ENCODE measurements around the gene LCTL. TPM values are rescaled to one million over a fixed set of nuclear protein-coding genes. Genes with fewer than 3 reads are reported as not detected.
A peak's percentile ranks its signal among the peaks of the same experiment; 100 is the strongest.

Gene LCTL
- total RNA-seq, 1 donor from 2014 or later, result not detected

- Histone ChIP-seq H3K27ac (replicated peaks) (no peak overlapping the region), H3K27me3 (ENCODE audit: low read depth) (no peaks in the 10 kb centered on the region), H3K9me3 (replicated peaks) (no peaks in the 10 kb centered on the region), H3K36me3 (no peaks in the 10 kb centered on the region), H3K4me1 (no peaks in the 10 kb centered on the region), H3K4me3 (no peak overlapping the region)
- no peak for DNase-seq
- intact Hi-C loops (cut with micrococcal nuclease), result no loop called here
- no peak for TF ChIP-seq CTCF (IDR thresholded peaks at IDR 0.05; ENCODE audit: borderline replicate concordance)
Observed at GRCh38 chr15:66594836-66595235, 29.0 kb upstream of the LCTL start.

- H3K36me3 ChIP-seq, result no peaks in the 10 kb centered on the region
- intact Hi-C loops (cut with micrococcal nuclease), result no loop called here
Observed at GRCh38 chr15:66594344-66594743, 28.5 kb upstream of the LCTL start.

GRCh38 chr15:66593219-66593780, 27.5 kb upstream of the LCTL start:
- H3K36me3 ChIP-seq, result no peaks in the 10 kb centered on the region
- no peak for DNase-seq
- no peaks in the 10 kb centered on the region for H3K4me1 ChIP-seq
- intact Hi-C loops (cut with micrococcal nuclease), result no loop called here
- H3K27me3 ChIP-seq (ENCODE audit: low read depth), result no peaks in the 10 kb centered on the region
- no peak for TF ChIP-seq CTCF (IDR thresholded peaks at IDR 0.05; ENCODE audit: borderline replicate concordance)
- H3K4me3 ChIP-seq, result no peak overlapping the region
- H3K9me3 ChIP-seq (replicated peaks), result no peaks in the 10 kb centered on the region
- no peak overlapping the region for H3K27ac ChIP-seq (replicated peaks)

More at GRCh38 chr15:66594344-66594743, 28.5 kb upstream of the LCTL start:
- Histone ChIP-seq H3K4me3 (no peak overlapping the region), H3K27ac (replicated peaks) (no peak overlapping the region), H3K4me1 (no peaks in the 10 kb centered on the region), H3K27me3 (ENCODE audit: low read depth) (no peaks in the 10 kb centered on the region), H3K9me3 (replicated peaks) (no peaks in the 10 kb centered on the region)
- TF ChIP-seq CTCF (IDR thresholded peaks at IDR 0.05; ENCODE audit: borderline replicate concordance), result peak; percentile 14
- no peak for DNase-seq

- Histone ChIP-seq H3K27ac (replicated peaks) (no peak overlapping the region), H3K27me3 (ENCODE audit: low read depth) (no peaks in the 10 kb centered on the region), H3K9me3 (replicated peaks) (no peaks in the 10 kb centered on the region), H3K4me1 (peaks cover 6% of the 10 kb centered on the region), H3K4me3 (no peak overlapping the region), H3K36me3 (no peaks in the 10 kb centered on the region)
- no peak for TF ChIP-seq CTCF (IDR thresholded peaks at IDR 0.05; ENCODE audit: borderline replicate concordance)
- DNase-seq, result no peak
- intact Hi-C loops (cut with micrococcal nuclease), result no loop called here
Observed at GRCh38 chr15:66592505-66593218, 26.9 kb upstream of the LCTL start.

GRCh38 chr15:66591322-66591862, 25.6 kb upstream of the LCTL start:
- H3K27me3 ChIP-seq (ENCODE audit: low read depth), result peaks cover 2% of the 10 kb centered on the region
- peaks cover 11% of the 10 kb centered on the region for H3K4me1 ChIP-seq
- no peaks in the 10 kb centered on the region for H3K9me3 ChIP-seq (replicated peaks)
- intact Hi-C loops (cut with micrococcal nuclease), result no loop called here
- no peak overlapping the region for H3K4me3 ChIP-seq
- no peak overlapping the region for H3K27ac ChIP-seq (replicated peaks)
- H3K36me3 ChIP-seq, result no peaks in the 10 kb centered on the region
- no peak for TF ChIP-seq CTCF (IDR thresholded peaks at IDR 0.05; ENCODE audit: borderline replicate concordance)
- no peak for DNase-seq
